ENCODE results near the gene XPNPEP1.

- TF ChIP-seq CTCF (IDR thresholded peaks at IDR 0.05; ENCODE audit: insufficient read depth, low read length, poor library complexity, severe bottlenecking) (no peak), EZH2phosphoT487 (conservative IDR thresholded peaks at IDR 0.05; ENCODE audit: low read length) (no peak)
Observed at GRCh38 chr10:109871476-109871875, 51.8 kb downstream of the XPNPEP1 start.

Measured in SU-DHL-6 (cell line).